Gastrocnemius medialis (tissue), 4 donors: Measurements from ENCODE around the gene UNC45B. TPM values are rescaled to one million over a fixed set of nuclear protein-coding genes. Genes with fewer than 3 reads are reported as not detected.

Experiments used
- ATAC-seq, 2 donors: fragments of 150-250 bp; one replicate each; pipeline ENCODE4 v1.9.1; 2016
- DNase-seq, 2 donors: peaks; one replicate each; pipeline ENCODE4 v3.0.0-alpha.2; 2019
- H3K27ac ChIP-seq, 4 donors: fragments of 200-600 bp; sonication (generic); 1 replicate in 1 of 4; 2 replicates in 3 of 4; pipeline ENCODE4 v1.5.1; 2016 to 2018; ENCODE audit warnings: mild to moderate bottlenecking in 2 of 4, moderate library complexity in 1 of 4
- H3K27me3 ChIP-seq, 3 donors: fragments of 200-600 bp; sonication (generic) in 2 of 3; 1 replicate in 1 of 3; 2 replicates in 2 of 3; pipeline versions ENCODE4 v1.5.1 to v1.6.0; 2016 to 2019; ENCODE audit warnings: mild to moderate bottlenecking in 1 of 3, moderate library complexity in 1 of 3
- H3K36me3 ChIP-seq, 2 donors: fragments of 200-600 bp; sonication (generic) in 1 of 2; one replicate each; pipeline ENCODE4 v1.5.1; 2017 to 2018
- H3K4me1 ChIP-seq, 2 donors: fragments of 200-600 bp; sonication (generic) in 1 of 2; one replicate each; pipeline ENCODE4 v1.5.1; 2016 to 2017; ENCODE audit warnings: mild to moderate bottlenecking in 2 of 2
- H3K4me3 ChIP-seq, 4 donors: fragments of 200-600 bp; sonication (generic) in 3 of 4; 1 replicate in 1 of 4; 2 replicates in 3 of 4; pipeline ENCODE4 v1.5.1; 2016 to 2019; ENCODE audit warnings: mild to moderate bottlenecking in 2 of 4
- H3K9me3 ChIP-seq, 3 donors: fragments of 200-600 bp; sonication (generic) in 2 of 3; 1 replicate in 1 of 3; 2 replicates in 2 of 3; pipeline ENCODE4 v1.5.1; 2016 to 2019
- POLR2A ChIP-seq, 2 donors: fragments of 450-650 bp; IDR thresholded peaks; one replicate each; pipeline ENCODE4 v1.6.1; 2017; ENCODE audit warnings: antibody characterized with exemption in 2 of 2, mild to moderate bottlenecking in 2 of 2, moderate library complexity in 2 of 2
- in situ Hi-C, 4 donors: fragments of 200-750 bp; cut with MboI; loops; one replicate each; pipeline versions ENCODE4 v1.15.0 to v1.8.0; 2017; ENCODE audit warnings: low sequenced_read_pairs in 4 of 4
- intact Hi-C: fragments of 100-400 bp; cut with DNase I; formaldehyde crosslinking; loops from one replicate; pipeline ENCODE4 v1.15.1; 2023; ENCODE audit warnings: low total_unique reads
- total RNA-seq, 4 donors: library from RNA; depleted of rRNA; stranded (reverse); fragments of >200 nt; gene quantifications; one replicate each; pipeline versions ENCODE4 v1.1.0 to v1.2.3, GENCODE V29; 2016

Gene UNC45B
- total RNA-seq, 4 donors from 2014 or later = 73.7 to 150 (median 105) TPM

DNA sequence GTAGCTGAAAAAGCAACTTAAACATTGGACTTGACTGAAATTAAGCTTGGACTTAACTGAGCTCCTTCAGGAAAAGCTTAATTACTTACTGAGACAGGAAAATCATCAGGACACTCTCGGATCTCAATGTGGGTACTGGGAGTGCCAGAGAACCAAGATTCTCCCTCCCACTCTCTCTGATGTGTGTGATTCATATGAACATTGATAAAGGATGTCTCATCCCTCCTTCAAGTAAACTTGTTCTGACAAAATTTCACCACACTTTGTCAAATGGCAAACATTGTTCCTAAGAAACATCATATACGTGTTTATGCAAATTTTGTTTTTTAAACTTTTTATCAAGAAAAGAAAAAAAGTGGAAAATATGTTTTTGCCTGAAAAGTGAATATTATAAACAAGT lies 91.2 kb downstream of the UNC45B start:
- TF ChIP-seq POLR2A (IDR thresholded peaks at IDR 0.05) = no peak
- H3K4me3 ChIP-seq = no peak overlapping the region
- in situ Hi-C loops = loop anchor here in 1 of 4 donors (25.0 kb wide), 1 partner anchor 98 kb away; no protein-coding TSS in a partner anchor
- DNase-seq (no peak), ATAC-seq (no peak)
- H3K4me1 ChIP-seq = peaks cover 10 to 18% of the 10 kb centered on the region in 2 donors
- H3K9me3 ChIP-seq = no peaks in the 10 kb centered on the region
- intact Hi-C loops = no loop called here
- H3K27ac ChIP-seq = no peak overlapping the region
- no peaks in the 10 kb centered on the region for H3K36me3 ChIP-seq
- no peaks in the 10 kb centered on the region for H3K27me3 ChIP-seq

Other genes with a start within 250 kb of the UNC45B start
- gene CCT6B, start 186.4 kb upstream of the UNC45B start, total RNA-seq = 1 to 10 TPM; 1.4 to 5.4 (median 2.8) TPM
- 10 to 100 TPM in 1 of 4 donors, 1 to 10 TPM in 3; 6.0 to 11.0 (median 7.2) TPM for gene ZNF830, start 186.3 kb upstream of the UNC45B start, total RNA-seq
- gene LIG3, start 167.3 kb upstream of the UNC45B start, total RNA-seq = 10 to 100 TPM; 16.9 to 25.4 (median 21.5) TPM
- 10 to 100 TPM; 17.4 to 65.7 (median 35.0) TPM for gene RFFL, start 84.1 kb upstream of the UNC45B start, total RNA-seq
- gene RAD51D, start 28.0 kb upstream of the UNC45B start, total RNA-seq = 1 to 10 TPM; 2.5 to 5.2 (median 2.8) TPM
- gene FNDC8, start 26.2 kb upstream of the UNC45B start, total RNA-seq = not detected
- 10 to 100 TPM in 3 of 4 donors, 1 to 10 TPM in 1; 9.9 to 19.3 (median 11.5) TPM for gene NLE1, start 5.5 kb upstream of the UNC45B start, total RNA-seq
- gene SLC35G3, start 46.6 kb downstream of the UNC45B start, total RNA-seq = not detected
- 10 to 100 TPM; 25.3 to 79.3 (median 37.4) TPM for gene SLFN5, start 95.3 kb downstream of the UNC45B start, total RNA-seq
- 10 to 100 TPM in 2 of 4 donors, 1 to 10 TPM in 2; 8.9 to 11.8 (median 10.0) TPM for gene SLFN11, start 225.8 kb downstream of the UNC45B start, total RNA-seq